HFF-Myc (cell line): Measurements from ENCODE around the gene CIAO2B.

Experiments used
- DNase-seq: peaks from one replicate; pipeline ENCODE4 v3.0.0-alpha.2; 2011; ENCODE audit warnings: low read depth; ENCODE audit errors: extremely low read depth
- H3K4me3 ChIP-seq: replicated peaks from 2 replicates; pipeline ENCODE4 v1.5.1; 2011; ENCODE audit warnings: low read depth, mild to moderate bottlenecking, control low read depth, low read length
- CTCF ChIP-seq: IDR thresholded peaks from 2 replicates; pipeline ENCODE4 v1.5.1; 2012; ENCODE audit warnings: mild to moderate bottlenecking, low read depth, low read length, control low read depth; ENCODE audit errors: missing control alignments

Gene CIAO2B

DNA sequence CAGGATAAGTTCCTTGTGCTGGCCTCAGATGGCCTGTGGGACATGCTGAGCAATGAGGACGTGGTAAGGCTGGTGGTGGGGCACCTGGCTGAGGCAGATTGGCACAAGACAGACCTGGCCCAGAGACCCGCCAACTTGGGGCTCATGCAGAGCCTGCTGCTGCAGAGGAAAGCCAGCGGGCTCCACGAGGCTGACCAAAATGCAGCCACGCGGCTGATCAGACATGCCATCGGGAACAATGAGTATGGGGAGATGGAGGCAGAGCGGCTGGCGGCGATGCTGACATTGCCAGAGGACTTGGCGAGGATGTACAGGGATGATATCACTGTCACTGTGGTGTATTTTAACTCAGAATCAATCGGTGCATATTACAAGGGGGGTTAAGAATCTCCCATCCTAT lies 48.7 kb downstream of the CIAO2B start:
- H3K4me3 ChIP-seq: no peak overlapping the region
- TF ChIP-seq CTCF: no peak
- DNase-seq: no peak

GRCh38 chr16:66882702-66883101 lies 51.5 kb downstream of the CIAO2B start:
- no peak overlapping the region for H3K4me3 ChIP-seq
- no peak for TF ChIP-seq CTCF
- no peak for DNase-seq
